Type B pancreatic cell (in vitro differentiated cells): ENCODE results near the gene CDH24. TPM values are rescaled to one million over a fixed set of nuclear protein-coding genes. Genes with fewer than 3 reads are reported as not detected.

ENCODE experiments used
- DNase-seq: peaks from one replicate; pipeline ENCODE4 v3.0.0; 2021; ENCODE audit warnings: mixed read lengths; ENCODE audit not compliant: unreplicated experiment; ENCODE audit errors: extremely low spot score
- H3K27ac Mint-ChIP-seq: 2 replicates; pipeline ENCODE4 v1.8.0; 2021; ENCODE audit warnings: mild to moderate bottlenecking, mixed read lengths
- H3K27me3 Mint-ChIP-seq: 2 replicates; pipeline ENCODE4 v1.8.0; 2021; ENCODE audit warnings: mixed read lengths
- H3K36me3 Mint-ChIP-seq: 2 replicates; pipeline ENCODE4 v1.8.0; 2021; ENCODE audit warnings: mixed read lengths
- H3K4me1 Mint-ChIP-seq: one replicate; pipeline ENCODE4 v1.8.0; 2021; ENCODE audit warnings: mixed read lengths; ENCODE audit not compliant: unreplicated experiment
- H3K4me3 Mint-ChIP-seq: 2 replicates; pipeline ENCODE4 v1.8.0; 2021; ENCODE audit warnings: mild to moderate bottlenecking, mixed read lengths
- H3K9me3 Mint-ChIP-seq: 2 replicates; pipeline ENCODE4 v1.8.0; 2021; ENCODE audit warnings: mixed read lengths
- total RNA-seq: library from RNA; stranded (reverse); gene quantifications from 2 replicates; pipeline ENCODE4 v1.2.1, GENCODE V29; 2021; ENCODE audit warnings: low replicate concordance
- TF ChIP-seq, protein P1 (sequence below): fragments of 200-600 bp; sonication (generic); conservative IDR thresholded peaks from 2 replicates; pipeline ENCODE4 v1.5.0; 2021; ENCODE audit warnings: antibody characterized with exemption, mild to moderate bottlenecking

CDH24 gene
- total RNA-seq, 1 donor from 2014 or later: 20.4 TPM

DNA sequence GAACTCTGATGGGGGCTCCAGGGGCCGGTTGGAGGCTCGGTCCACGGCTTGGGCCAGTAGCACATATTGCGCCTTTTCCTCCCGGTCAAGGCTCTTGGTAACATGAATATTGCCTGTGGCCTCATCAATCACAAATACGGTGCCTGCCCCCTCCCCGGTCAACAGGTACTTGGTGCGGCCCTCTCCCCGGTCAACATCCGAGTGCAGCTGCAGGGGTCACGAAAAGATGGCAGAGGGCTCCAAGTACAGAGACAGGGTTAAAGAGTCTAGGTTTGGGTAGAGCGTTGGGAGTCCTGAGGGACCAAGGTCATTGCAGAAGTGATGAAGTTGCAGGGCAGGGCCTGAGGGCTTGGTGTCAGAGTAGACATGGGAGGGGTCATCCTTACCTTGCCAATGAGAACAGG, 2.2 kb downstream of the CDH24 start:
- Mint-ChIP-seq H3K36me3 (no peaks in the 10 kb centered on the region), H3K9me3 (no peaks in the 10 kb centered on the region), H3K4me1 (peaks cover 14% of the 10 kb centered on the region), H3K27ac (no peak overlapping the region), H3K4me3 (no peak overlapping the region), H3K27me3 (no peaks in the 10 kb centered on the region)
- TF ChIP-seq, protein P1, sequence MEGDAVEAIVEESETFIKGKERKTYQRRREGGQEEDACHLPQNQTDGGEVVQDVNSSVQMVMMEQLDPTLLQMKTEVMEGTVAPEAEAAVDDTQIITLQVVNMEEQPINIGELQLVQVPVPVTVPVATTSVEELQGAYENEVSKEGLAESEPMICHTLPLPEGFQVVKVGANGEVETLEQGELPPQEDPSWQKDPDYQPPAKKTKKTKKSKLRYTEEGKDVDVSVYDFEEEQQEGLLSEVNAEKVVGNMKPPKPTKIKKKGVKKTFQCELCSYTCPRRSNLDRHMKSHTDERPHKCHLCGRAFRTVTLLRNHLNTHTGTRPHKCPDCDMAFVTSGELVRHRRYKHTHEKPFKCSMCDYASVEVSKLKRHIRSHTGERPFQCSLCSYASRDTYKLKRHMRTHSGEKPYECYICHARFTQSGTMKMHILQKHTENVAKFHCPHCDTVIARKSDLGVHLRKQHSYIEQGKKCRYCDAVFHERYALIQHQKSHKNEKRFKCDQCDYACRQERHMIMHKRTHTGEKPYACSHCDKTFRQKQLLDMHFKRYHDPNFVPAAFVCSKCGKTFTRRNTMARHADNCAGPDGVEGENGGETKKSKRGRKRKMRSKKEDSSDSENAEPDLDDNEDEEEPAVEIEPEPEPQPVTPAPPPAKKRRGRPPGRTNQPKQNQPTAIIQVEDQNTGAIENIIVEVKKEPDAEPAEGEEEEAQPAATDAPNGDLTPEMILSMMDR: no peak
- no peak for DNase-seq

DNA sequence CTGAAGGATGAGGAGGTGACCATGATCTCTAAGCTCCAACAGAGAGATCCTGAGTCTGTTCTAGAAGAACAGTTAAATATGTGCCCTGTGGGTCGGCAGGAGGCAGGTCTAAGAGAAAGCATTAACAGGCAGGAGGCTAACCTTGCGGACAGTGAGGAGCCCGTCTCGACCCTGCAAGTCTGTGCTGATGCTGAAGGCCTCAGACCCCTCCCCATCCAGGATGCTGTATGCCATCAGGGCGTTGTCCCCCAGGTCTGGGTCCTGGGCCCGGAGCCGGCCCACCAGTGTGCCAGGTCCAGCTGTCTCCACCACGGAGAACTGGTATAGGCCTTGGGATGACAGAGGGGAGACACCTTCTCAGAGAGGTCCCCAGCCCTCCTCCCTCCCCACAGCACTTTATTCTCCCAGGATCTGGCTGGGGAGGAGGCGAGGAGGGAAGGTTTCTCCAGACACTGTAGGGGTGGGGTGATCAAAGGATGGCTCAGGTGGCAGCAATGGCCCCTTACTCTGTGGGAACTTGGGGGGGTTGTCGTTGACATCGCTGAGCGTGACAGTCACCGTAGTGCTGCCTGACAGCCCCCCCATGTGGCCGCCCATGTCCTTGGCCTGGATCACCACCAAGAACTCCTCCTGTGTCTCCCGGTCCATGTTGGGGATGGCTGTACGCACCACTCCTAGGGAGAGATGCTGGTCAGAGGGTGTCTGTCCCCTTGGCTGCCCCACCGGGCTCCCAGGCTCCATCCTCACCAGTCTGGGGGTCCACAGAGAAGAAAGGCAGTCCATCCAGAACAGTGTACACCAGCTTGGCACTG, 3.1 kb downstream of the CDH24 start:
- H3K4me1 Mint-ChIP-seq: peaks cover 14% of the 10 kb centered on the region
- H3K9me3 Mint-ChIP-seq: no peaks in the 10 kb centered on the region
- no peaks in the 10 kb centered on the region for H3K36me3 Mint-ChIP-seq
- H3K4me3 Mint-ChIP-seq: no peak overlapping the region
- DNase-seq: no peak
- no peak overlapping the region for H3K27ac Mint-ChIP-seq
- H3K27me3 Mint-ChIP-seq: no peaks in the 10 kb centered on the region
- TF ChIP-seq, protein P1: peak; percentile 47

DNA sequence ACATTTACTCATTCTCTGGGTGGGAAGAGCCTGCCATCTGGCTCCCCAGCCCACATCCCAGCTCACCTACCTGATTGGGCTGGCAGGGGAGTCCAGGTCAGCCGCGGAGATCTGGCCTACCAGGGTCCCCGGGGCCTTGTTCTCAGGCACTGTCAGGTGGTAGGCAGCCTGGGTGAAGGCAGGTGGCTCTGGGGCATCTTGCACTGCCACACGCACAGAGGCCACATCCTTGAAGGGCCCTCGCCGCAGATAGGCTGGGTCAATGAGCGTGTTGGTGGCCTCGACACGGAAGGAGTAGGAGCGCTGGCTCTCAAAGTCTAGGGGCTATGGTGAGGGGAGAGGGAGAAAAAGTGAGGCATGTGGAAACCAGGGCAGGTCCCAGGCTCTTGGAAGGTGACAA, 3.9 kb downstream of the CDH24 start:
- H3K9me3 Mint-ChIP-seq: no peaks in the 10 kb centered on the region
- no peaks in the 10 kb centered on the region for H3K36me3 Mint-ChIP-seq
- DNase-seq: no peak
- peaks cover 14% of the 10 kb centered on the region for H3K4me1 Mint-ChIP-seq
- H3K27ac Mint-ChIP-seq: no peak overlapping the region
- TF ChIP-seq, protein P1: no peak
- H3K4me3 Mint-ChIP-seq: no peak overlapping the region
- no peaks in the 10 kb centered on the region for H3K27me3 Mint-ChIP-seq

DNA sequence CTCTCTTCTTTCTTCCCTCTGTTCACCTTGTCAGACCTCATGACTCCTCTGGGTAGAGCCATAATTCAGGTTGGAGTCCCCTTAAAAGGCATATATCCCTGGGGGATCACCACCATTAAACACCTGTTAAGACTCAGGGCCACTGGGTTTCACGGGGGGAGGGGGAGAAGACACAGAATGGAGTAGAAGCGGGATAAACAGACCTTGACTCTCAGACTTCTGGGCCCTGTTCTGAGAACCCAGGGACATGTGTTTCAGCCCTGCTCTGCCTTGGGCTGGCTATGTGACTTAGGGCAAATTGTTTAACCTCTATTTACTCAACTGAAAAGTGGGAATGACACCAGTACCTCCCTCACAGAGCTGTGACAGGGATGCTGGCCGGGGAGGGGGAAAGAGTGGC, 4.6 kb downstream of the CDH24 start:
- H3K4me3 Mint-ChIP-seq: no peak overlapping the region
- H3K4me1 Mint-ChIP-seq: peaks cover 9% of the 10 kb centered on the region
- no peak overlapping the region for H3K27ac Mint-ChIP-seq
- TF ChIP-seq, protein P1: no peak
- H3K9me3 Mint-ChIP-seq: no peaks in the 10 kb centered on the region
- peaks cover under 1% of the 10 kb centered on the region for H3K36me3 Mint-ChIP-seq
- DNase-seq: no peak
- no peaks in the 10 kb centered on the region for H3K27me3 Mint-ChIP-seq

DNA sequence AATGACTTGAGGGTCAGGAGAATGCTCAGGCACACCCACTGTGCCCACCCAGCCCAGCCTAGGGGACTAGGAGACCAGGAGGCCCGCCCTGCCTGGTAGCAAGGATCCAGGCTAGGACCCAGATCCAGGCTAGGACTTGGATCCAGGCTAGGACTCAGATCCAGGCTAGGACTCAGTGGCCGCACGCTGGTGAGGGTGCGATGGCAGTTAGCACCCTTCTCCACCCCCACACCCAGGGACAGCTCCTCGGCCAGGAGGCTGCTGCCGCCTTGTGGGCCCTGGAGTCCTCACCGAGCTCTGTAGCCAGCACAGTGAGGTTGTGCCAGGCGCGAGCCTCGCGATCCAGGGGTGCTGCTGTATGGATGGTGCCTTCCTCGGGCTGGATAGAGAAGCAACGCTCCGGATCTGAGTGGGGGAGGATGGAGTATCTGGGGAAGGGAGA, 5.1 kb downstream of the CDH24 start:
- Mint-ChIP-seq H3K9me3 (no peaks in the 10 kb centered on the region), H3K27ac (no peak overlapping the region), H3K4me1 (peaks cover 9% of the 10 kb centered on the region), H3K36me3 (peaks cover 5% of the 10 kb centered on the region), H3K4me3 (no peak overlapping the region), H3K27me3 (no peaks in the 10 kb centered on the region)
- TF ChIP-seq, protein P1: no peak
- DNase-seq: no peak
